PC-3 (cell line): ENCODE measurements around the gene UNC119B.

Experiments
- EZH2 ChIP-seq: fragments of 300-600 bp; sonication (generic); IDR thresholded peaks from one replicate; pipeline ENCODE4 v1.6.1; 2017; ENCODE audit warnings: antibody characterized with exemption, mild to moderate bottlenecking, low read length; ENCODE audit not compliant: unreplicated experiment
- EZH2phosphoT487 ChIP-seq: fragments of 300-600 bp; sonication (generic); IDR thresholded peaks from 2 replicates; pipeline ENCODE4 v1.6.1; 2018; ENCODE audit warnings: mild to moderate bottlenecking, antibody characterized with exemption, low read length, borderline replicate concordance
- TF ChIP-seq, protein P1 (sequence below): fragments of 300-600 bp; sonication (generic); conservative IDR thresholded peaks from 2 replicates; pipeline ENCODE4 v1.5.1; 2017; ENCODE audit warnings: antibody characterized with exemption, low read depth, mild to moderate bottlenecking, low read length

DNA sequence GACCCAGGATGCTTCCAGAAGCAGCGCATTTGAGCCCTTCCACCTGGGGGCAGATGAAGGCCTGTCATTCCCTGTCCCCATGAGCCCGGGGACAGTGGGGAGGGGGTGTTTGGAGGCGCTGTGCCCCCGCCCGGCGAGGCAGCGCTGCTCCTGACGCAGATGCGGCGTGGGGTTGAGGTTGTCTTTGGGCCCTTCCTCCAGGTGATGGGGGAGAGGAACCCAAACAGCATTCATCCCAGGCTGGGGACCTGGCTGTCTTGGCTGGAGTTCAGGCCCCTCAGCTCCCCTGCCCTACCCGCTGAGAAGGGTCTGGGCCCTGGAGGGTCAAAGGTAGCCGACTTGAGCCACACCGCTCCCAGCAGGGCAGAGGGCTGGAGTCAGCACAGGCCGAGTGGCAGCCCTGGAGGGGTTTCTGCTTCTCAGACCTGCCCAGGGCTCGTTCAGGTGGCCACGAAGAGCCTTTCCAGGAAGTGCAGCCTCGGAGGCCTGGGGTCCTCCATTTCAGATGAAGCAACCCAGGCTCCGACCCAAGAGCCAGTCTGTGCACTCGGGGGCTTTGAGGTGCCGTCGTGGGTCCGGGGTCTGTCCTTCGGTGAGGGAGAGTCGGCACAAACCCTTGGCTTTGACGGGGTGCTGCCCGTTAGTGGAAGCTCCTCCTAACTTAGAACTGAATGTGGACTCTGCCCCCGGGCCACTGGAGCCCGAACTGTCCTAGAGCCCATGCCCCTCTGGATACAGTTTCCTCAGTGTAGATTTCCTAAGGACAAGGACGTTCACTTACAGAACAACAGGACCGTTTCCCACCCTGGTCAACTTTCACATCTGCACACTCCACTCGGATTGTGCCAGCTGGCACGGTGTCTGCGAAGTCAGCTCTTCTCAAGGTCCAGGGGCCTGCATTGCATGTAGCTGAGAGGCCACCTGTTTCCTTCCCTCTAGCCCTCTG is 31.5 kb downstream of the UNC119B start:
- TF ChIP-seq, protein P1, sequence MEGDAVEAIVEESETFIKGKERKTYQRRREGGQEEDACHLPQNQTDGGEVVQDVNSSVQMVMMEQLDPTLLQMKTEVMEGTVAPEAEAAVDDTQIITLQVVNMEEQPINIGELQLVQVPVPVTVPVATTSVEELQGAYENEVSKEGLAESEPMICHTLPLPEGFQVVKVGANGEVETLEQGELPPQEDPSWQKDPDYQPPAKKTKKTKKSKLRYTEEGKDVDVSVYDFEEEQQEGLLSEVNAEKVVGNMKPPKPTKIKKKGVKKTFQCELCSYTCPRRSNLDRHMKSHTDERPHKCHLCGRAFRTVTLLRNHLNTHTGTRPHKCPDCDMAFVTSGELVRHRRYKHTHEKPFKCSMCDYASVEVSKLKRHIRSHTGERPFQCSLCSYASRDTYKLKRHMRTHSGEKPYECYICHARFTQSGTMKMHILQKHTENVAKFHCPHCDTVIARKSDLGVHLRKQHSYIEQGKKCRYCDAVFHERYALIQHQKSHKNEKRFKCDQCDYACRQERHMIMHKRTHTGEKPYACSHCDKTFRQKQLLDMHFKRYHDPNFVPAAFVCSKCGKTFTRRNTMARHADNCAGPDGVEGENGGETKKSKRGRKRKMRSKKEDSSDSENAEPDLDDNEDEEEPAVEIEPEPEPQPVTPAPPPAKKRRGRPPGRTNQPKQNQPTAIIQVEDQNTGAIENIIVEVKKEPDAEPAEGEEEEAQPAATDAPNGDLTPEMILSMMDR = no peak
- no peak for TF ChIP-seq EZH2
- no peak for TF ChIP-seq EZH2phosphoT487
